GM13977 (cell line): ENCODE measurements around the gene TRPM1.

Experiments used
- DNase-seq: peaks from one replicate; pipeline ENCODE4 v3.0.0; 2012; ENCODE audit warnings: low spot score
- in situ Hi-C: fragments of 300-500 bp; cut with MboI; formaldehyde crosslinking; loops from one replicate; pipeline ENCODE4 v1.12.0; 2022; ENCODE audit warnings: low sequenced_read_pairs, low pct_unique_long_range_greater_than_20kb, mixed read lengths, inconsistent platforms; ENCODE audit not compliant: unreplicated experiment
- TF ChIP-seq, protein P1 (sequence below): IDR thresholded peaks from 2 replicates; pipeline ENCODE4 v1.5.1; 2012; ENCODE audit warnings: mild to moderate bottlenecking, control low read depth; ENCODE audit not compliant: insufficient read depth; ENCODE audit errors: extremely low read depth, missing control alignments

Gene TRPM1

DNA sequence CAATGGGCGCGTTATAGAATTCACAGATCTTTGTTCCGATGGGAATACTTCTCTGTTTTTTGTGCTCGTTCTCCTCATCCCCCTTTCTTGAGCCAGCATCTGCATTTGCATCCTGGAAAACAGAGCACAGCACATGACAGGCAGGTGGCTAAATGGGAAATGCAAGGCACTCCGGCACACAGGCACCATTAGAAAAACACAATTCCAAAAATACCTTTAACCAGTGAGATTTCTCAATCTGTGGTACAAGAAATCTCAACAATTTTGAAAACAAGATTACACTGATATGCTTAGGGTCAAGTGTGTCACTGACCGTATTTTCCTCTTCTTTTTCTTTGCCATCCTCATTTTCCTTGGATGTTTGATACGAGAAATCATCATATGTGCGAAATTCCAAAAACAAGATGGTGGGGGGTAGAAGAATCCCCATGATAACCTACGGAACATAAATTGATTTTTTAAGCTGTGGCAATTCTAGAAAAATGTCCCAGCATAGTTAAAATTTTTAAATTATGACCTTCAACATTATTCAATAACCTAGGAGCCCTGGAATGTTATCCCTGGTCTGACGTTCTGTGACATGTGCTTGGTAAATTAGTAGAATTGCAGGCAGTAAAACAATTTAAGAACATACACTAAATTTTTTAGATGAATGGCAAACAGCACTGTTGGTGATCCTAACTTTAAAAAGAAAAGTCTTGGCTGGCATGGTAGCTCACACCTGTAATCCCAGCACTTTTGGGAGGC lies 63.6 kb downstream of the TRPM1 start:
- in situ Hi-C loops: no loop called here
- no peak for DNase-seq
- TF ChIP-seq, protein P1, sequence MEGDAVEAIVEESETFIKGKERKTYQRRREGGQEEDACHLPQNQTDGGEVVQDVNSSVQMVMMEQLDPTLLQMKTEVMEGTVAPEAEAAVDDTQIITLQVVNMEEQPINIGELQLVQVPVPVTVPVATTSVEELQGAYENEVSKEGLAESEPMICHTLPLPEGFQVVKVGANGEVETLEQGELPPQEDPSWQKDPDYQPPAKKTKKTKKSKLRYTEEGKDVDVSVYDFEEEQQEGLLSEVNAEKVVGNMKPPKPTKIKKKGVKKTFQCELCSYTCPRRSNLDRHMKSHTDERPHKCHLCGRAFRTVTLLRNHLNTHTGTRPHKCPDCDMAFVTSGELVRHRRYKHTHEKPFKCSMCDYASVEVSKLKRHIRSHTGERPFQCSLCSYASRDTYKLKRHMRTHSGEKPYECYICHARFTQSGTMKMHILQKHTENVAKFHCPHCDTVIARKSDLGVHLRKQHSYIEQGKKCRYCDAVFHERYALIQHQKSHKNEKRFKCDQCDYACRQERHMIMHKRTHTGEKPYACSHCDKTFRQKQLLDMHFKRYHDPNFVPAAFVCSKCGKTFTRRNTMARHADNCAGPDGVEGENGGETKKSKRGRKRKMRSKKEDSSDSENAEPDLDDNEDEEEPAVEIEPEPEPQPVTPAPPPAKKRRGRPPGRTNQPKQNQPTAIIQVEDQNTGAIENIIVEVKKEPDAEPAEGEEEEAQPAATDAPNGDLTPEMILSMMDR: no peak

GRCh38 chr15:31036783-31037182 lies 64.7 kb downstream of the TRPM1 start:
- no peak for DNase-seq
- in situ Hi-C loops: no loop called here

DNA sequence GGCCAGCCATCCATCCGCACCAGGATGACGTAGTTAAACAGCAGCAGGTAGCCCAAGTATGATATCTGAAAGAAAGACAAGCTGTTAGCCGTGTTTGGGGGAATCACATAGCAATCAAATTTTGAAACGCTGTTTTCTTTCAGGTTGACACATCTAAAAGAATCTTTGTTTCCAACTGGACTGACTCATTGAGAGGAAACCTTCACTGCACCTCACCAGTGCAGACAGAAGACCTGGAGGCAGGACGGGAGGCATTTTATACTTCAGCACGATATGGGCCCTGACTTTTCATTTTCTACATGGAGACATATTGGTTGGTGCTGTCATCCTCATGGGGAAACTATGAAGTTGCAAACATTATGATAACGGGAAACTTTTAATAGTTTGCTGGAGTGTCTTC lies 65.9 kb downstream of the TRPM1 start:
- in situ Hi-C loops: no loop called here
- no peak for DNase-seq
- TF ChIP-seq, protein P1: no peak

More at GRCh38 chr15:31036783-31037182, 64.7 kb downstream of the TRPM1 start:
- TF ChIP-seq, protein P1: no peak

GRCh38 chr15:31034152-31034551 lies 67.4 kb downstream of the TRPM1 start:
- DNase-seq: no peak
- in situ Hi-C loops: no loop called here
- TF ChIP-seq, protein P1: no peak

DNA sequence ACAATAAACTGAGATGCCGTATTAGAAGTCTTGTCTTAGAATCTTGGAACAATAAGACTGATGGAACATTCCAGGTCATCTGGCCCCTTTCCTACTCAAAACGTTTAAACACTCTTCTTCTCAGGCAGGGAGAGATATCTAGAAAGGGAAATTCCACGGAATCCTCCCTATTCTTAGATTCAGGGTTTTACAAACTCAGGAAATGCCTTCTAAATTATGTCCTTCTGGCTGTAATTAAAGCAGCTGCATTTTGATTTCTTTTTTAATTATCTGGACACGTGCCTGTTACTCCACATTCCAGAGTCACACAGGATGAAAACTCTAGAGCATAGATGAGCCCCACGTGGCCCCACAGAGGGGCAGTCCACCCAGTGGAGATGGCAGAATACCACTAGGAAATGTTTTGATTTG lies 68.6 kb downstream of the TRPM1 start:
- no peak for DNase-seq
- TF ChIP-seq, protein P1: no peak
- in situ Hi-C loops: no loop called here

DNA sequence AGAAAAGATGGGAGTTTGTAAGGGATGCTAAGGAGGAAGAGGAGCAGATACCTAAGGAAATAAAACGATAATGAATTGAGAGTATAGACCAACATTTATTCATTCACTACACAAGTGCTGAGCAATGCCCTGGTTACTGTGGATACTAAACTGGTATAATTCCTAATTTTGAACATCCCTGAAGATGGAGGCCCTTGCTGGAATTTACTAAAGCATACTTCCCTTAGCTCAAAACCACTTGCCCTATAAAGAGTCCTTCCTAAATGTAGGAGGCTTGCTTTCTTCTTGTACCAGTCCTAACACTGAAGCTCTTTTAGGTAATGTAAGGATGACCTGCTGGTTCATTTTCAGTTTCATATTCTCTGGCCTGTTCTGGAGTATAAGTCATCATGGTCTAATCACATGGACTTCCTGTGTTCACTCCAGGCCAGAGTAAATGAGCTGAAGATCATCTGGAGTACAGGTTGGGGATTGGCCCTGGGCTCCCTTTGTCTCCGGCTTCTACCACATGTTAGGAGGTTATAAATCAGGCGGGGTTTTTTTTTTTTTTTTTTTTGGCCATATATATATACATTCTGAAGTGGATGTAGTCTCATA lies 70.0 kb downstream of the TRPM1 start:
- in situ Hi-C loops: no loop called here
- TF ChIP-seq, protein P1: no peak

More for the DNA sequence above, 70.0 kb downstream of the TRPM1 start:
- DNase-seq: peak; percentile 71
